NCI-H2227 (cell line): Measurements from ENCODE around the gene SGK2.
A peak's percentile ranks its signal among the peaks of the same experiment; 100 is the strongest.
"Not testable (repeated sequence)": the region's sequence is repeated elsewhere in the genome, so short reads cannot be mapped to it uniquely, and the experiment has no call there.

ENCODE experiments used
- DNase-seq: peaks from one replicate; lab custom pipeline; 2025; ENCODE audit not compliant: unreplicated experiment; lab: John Stamatoyannopoulos, UW

The SGK2 gene

GRCh38 chr20:43590392-43591303 lies 31.8 kb downstream of the SGK2 start, which contains the start of gene IFT52:
Gene IFT52, plus strand, starts transcription at chr20:43590937. Its CDS starts 3,762 bp downstream, at chr20:43594699.
- peak; percentile 96 for DNase-seq

GRCh38 chr20:43601960-43602359 lies 43.1 kb downstream of the SGK2 start:
- DNase-seq, result not testable (repeated sequence)

DNA sequence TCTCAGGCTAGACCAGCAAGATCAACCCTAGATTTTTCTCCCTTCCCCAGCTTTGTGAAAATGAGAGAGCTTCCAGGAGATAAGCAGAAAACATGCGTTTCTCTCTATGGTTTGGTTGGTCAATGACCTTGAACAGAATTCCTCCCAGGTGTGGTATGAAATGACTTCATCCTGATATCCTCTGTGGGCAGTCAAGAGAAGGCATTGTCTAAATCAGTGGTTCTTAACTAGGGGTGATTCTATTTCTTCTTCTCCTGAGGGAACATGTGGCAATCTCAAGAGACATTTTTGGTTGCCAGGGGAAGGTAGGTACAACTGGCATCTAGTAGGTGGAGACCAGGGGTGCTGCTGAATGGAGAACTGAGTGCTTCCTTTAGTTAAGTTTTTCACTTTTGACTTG lies 44.3 kb downstream of the SGK2 start:
- no peak for DNase-seq

DNA sequence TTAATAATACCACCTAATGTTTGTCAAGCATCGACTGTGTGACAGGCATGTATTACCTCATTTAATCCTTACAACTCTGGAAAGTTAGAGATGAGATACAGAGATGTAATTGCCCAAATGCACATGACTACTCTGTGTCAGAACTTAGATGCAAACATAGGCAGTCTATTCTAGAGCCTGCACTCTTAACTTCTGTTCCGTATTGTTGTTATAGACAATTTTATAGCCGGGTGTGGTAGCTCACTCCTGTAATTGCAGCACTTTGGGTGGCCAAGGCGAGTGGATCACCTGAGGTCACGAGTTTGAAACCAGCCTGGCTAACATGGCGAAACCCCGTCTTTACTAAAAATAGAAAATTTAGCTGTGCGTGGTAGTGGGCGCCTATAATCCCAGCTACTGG lies 46.9 kb downstream of the SGK2 start:
- no peak for DNase-seq

DNA sequence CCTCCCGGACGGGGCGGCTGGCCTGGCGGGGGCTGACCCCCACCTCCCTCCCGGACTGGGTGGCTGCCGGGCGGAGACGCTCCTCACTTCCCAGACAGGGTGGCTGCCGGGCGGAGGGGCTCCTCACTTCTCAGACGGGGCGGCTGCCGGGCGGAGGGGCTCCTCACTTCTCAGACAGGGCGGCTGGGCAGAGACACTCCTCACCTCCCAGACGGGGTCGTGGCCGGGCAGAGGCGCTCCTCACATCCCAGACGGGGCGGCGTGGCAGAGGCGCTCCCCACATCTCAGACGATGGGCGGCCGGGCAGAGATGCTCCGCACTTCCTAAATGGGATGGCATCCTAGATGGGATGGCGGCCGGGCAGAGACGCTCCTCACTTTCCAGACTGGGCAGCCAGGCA lies 48.5 kb downstream of the SGK2 start:
- DNase-seq, result not testable (repeated sequence)

DNA sequence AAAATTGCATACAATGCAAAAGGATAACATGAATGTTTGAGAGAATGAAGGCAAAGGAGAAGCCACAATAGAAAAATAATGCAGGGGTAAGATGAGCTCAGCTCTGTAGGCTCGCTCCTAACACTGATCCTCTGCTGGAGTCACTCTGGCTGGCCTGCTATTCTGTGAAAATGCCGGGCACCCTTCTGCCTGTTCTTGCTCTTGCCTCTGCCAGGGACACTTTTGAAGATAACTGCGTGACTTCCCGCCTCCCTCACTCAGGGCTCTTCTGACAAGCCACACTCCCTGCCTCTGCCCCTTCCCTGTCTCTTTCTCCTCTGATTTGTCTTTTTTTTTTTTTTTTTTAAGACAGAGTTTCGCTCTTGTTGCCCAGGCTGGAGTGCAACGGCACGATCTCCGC lies 72.8 kb downstream of the SGK2 start:
- DNase-seq, result no peak
